Measurements from ENCODE around the gene LUZP2.

The LUZP2 gene

DNA sequence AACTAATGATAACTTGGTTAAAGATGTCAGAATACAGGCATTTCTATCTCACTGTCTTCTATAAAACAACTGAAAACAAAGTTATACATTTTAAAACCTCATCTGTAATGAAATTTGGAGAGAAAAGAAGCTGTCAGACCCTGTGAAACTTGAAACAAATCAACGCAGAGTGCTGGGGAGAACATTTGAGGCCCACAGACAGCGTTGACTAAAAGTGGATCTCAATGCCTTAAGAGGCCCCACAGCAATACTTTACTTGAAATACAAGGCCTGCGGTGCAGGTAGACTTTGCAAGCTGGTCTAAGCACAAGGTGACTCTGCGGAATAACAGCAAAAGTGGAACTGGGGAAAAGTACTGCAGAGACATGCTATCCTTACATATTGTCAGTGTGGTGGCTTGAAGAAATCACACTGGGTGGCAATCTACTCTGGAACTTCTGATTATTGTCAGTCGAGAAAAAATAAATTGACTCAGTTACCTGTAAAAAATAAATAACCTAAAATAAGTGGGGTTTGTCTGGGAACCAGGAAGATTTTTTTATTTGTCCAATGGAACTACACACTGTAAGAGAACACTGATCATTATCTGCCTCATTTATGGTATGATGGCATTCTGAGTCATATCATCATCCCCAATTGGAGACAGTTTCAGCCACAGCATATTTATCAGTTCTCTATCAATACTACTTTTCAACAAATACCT, 138.9 kb downstream of the LUZP2 start:
- peak; percentile 74 for DNase-seq (ENCODE audit: low read depth)

DNA sequence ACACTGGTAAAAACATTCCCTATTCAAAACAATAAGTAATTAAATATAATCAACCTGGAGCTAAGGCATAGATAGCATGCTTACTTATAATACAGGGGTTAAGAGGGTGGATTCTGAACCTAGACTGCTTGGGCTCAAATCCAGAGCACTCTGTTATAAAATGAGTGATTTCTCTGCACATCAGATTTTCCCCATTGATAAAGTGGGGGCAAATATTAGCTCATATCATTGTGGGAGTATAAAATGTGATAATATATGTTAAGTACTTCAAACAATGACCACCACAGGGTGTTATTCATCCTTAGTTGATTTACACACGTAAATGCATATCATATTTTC, 139.4 kb downstream of the LUZP2 start:
- no peak for DNase-seq (ENCODE audit: low read depth)

DNA sequence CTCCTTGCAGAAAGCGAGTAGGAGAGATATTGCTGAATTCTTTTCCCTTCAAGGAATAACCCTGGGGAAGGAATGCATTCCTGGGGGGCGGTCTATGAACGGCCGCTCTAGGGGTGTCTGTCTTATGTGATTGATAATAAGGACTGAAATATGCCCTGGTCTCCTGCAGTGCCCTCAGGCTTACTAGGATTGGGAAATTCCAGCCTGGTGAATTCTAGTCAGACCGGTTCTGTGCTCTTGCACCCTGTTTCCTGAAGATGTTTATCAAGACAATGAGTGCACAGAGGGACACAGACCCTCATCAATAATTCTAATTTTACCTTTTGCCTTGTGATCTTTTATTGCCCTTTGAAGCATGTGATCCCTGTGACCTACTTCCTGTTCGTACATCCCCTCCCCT, 140.7 kb downstream of the LUZP2 start:
- no peak for DNase-seq (ENCODE audit: low read depth)

DNA sequence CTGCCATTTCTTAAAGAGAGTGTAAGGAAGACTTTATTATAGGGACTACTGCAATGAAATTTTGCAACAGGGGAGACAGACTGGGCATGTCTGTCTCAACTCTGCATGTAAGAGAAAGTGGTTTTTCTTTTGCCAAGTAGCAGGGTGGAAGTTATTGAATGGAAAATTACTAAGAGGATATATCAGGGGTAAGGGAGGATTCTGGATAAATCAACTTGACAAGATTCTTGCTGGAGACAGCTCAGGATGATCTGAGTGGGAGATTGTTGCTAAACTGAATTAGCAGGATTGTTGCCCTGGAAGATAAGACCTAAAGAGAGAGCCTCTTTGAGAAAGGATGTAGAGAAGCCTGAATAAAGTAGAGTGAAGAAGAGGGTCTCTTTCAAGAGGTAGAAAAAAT, 145.8 kb downstream of the LUZP2 start:
- DNase-seq (ENCODE audit: low read depth): no peak

DNA sequence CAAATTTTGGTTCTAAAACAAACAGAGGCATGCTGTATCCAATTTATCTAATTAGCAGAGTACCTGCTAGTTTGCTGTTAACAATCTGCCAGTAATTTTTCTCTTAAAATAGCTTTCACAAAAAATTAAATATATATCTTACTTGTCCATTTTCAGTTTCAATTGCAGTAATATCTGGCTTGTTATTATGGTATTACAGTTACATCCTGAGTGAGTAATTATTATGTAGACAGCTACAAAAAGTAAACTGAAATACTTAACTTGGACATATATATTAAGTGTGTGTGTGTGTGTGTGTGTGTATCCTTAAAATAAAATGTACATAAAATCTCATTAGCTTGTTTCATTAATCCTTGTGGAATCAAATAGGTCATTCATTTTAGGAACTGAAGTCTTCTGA, 148.7 kb downstream of the LUZP2 start:
- DNase-seq (ENCODE audit: low read depth): no peak

DNA sequence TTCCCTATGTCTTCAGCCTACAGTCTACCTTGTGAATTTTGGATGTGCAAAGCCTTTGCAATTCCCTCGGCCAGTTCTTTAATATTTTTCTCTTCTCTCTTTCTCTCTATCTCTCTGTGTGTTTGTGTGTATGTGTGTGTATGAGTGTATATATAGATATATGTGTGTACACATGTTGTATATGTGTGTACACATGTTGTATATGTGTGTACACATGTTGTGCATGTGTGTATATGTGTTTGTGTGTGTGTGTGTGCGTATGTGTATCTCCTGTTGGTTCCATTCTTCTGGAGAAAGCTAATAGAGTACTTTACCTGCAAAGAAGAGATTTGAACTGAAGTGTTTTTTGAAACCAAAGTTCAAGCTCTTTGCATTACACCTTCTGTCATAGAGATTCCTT, 155.0 kb downstream of the LUZP2 start:
- DNase-seq (ENCODE audit: low read depth): no peak

DNA sequence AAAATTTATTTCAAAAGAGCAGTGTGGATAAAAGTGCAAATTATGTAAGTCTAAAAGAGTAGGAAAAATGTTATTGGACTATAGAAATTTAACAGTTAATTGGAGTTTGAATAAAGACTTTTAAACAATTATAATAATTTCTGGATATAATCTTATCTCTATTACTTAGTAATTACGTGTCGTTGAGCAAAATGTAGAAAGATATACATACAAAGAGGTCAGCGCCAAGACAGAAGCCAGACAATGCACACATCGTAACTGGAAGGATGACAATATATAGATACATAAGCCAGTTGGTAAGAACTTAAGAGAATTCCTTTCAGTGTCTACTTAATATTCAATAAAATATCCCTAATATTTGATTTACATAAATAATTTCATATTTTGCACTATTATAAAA, 157.0 kb downstream of the LUZP2 start:
- DNase-seq (ENCODE audit: low read depth): no peak

DNA sequence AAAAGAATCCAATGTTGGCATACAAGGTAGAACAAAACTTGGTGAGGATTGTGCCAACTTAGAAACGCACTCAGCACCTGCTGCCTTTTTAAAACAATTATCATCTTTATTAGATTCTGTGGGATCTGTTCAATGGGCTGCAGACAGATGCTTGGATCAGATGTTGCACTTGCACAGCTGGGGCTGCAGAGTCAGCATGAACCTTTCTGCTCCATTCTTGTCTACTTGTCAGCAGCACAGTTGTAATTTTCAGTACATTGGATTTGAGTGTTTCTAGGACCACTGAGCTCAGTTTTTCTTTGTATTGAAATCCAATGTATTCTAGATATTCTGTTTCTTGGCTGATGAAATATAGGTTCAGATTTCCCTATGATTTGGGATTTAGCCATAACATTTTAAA, 164.5 kb downstream of the LUZP2 start:
- no peak for DNase-seq (ENCODE audit: low read depth)

DNA sequence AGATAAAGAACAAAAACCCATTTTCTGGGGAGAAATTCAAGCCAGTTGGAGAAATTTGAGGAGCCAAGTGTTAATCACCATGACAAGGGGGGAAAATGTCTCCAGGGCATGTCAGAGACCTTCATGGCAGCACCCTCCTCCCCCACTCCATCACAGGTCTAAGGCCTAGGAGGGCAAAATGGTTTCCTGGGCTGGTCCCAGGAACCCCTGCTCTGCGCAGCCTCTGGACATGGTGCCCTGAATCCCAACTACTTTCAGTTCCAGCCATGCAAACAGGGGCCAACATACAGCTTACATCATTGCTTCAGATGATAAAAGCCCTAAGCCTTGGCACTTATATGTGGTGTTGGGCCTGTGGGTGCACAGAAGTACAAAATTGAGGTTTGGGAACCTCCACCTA, 167.5 kb downstream of the LUZP2 start:
- DNase-seq (ENCODE audit: low read depth): no peak

DNA sequence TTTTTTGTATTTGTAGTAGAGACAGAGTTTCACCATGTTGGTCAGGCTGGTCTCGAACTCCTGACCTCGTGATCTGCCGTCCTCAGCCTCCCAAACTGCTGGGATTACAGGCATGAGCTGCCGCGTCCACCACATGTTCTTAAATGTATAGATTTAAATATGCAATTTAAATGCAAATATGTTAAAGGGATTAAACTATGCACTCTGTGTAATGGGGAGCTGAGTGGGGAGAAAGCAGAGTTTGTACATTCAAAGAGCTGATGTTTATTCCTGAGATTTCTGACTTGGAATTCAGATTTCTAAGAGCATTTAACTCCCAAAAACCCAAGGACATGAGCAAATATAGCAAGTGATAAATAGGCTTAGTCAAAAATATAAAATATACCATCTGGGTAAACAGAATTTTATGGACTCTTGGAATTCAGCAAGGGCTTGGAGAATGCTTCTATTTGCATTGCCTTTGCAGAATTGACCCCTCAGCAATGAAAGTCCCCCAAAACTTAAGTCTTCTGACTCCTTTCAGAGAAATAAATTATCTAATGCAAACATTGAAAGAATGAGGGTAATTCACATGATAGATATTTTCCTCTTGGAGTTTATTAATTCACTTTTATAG, 170.6 kb downstream of the LUZP2 start:
- DNase-seq (ENCODE audit: low read depth): no peak

DNA sequence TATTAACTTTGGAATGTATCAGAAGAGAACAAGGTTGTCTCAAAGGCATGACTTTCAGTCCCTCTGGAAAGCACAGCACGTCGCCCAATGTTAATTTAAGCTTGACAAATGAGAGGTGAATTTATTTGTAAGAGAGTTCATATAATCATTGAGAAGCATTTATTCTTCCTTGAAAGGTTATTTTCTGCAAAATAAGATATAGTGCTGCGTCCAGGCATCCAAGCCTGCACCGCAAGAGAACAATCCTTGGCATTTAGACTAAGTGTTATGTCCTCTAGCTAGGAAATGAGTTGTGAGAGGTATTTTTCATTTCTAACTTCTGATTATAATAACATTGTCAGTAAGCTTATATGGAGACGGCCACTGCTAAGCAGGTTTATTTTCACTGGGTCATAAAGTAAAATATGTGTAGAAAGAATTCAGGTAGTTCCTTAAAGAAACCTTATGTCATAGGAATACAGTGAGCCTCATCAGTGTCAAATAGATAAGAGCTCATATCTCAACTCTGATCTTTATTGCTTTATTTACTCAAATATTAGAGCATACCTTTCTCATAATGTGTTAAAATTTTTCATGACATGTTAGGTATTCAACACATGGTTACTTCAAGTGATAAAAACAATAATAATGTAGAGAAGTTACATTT, 182.0 kb downstream of the LUZP2 start:
- no peak for DNase-seq (ENCODE audit: low read depth)

DNA sequence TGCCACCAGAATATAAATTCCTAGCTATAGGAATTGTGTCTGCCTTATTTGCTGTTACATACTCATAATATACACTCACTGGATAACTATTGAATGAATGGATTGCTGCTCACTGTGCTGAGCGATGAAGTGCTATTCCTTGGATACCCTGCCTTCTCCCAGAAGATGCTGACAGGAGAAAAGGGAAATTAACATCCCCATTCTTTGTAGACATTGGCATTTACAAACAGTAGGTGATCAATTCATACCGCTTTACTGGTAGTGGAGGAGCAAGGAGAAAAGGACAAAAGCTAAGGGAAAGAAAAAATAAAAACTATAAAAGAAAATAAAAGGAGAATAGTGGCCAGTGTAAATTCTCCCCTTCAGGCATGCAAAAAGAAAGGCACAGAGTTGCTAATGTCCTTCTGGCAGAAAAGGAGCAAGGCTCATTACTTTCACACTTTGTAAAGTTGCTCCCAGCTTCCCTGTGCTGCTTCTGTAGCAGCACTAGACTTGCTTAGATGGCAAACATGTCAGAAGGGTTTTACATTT, 183.0 kb downstream of the LUZP2 start:
- DNase-seq (ENCODE audit: low read depth): peak; percentile 57

DNA sequence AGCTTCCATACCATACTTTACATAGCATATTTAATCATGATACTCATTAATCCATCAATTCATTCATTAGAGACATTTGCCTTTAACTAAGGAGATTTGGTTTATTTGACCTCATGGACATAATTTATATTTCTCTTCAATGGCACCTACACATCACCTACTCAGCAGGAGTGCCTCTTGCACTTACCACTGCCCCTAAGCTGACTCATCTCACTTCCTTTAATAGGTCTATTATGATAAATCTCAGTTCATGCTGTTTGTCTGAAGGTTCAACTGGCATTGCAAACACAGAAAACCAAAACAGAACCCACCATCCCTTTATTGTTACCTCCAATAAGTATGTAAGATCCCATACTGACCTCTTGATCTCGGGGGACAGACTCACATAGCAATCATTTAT, 186.7 kb downstream of the LUZP2 start:
- peak; percentile 37 for DNase-seq (ENCODE audit: low read depth)

DNA sequence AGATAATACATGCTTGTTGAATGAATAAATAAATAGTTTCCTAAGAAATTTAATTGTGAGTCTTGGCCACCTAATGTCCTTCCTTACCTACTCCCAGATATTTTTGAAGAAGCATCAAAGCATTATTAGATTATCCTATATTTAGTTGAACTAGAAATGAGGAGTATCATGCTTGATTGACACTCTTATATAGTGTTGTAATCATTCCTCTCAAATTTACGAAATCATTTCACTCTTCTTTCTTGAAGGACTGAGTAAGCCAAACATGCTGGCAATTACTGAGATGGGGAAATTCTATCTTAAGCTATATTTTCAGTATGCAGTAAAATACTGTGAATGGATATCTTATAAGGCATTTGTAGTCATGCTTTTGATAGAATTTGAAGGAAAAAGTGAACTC, 189.0 kb downstream of the LUZP2 start:
- DNase-seq (ENCODE audit: low read depth): no peak

DNA sequence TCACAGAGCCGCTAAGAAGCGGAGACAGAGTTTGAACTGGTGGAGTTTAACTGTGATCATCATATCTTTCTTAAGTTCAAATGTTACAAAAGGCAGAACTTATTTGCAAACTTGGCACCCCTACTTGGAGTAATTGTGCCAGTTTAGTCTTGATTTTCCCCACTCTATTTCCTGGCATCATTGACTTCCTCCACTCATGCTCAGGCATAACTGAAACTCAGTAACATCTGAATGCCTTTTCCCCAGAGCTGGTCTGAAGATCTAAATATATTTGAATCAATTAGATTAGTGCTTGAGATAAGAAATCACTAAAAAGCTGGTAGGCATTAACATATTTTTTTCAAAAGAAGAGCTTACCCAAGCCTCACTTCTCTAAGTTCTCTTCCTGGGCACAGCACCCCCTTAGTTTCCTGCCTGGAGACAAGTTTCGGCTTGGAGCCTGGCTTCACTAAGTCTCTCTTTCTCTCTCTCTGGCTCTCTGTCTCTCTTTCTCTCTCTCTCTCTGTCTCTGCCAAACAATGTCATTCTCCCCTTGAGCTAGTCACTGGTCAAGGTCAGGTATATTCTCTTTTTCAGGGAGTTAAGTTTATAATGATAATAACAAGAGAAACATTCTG, 190.8 kb downstream of the LUZP2 start:
- DNase-seq (ENCODE audit: low read depth): no peak

DNA sequence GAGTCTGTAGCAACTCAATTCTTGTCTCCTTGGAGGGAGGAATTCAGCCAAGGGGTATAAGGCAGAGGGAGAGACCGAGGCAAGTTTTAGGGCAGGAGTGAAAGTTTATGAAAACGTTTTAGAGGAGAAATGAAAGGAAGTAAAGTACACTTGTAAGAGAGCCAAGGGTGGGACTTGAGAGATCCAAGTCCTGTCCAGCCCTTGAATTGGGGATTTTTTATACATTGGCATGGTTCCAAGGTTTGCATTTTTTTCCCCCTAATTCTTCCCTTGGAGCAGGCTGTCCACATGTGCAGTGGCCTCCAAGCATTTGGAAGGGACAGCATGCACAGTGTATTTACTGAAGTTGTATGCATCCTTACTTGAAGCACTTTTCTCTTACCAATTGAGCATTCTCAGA, 192.1 kb downstream of the LUZP2 start:
- no peak for DNase-seq (ENCODE audit: low read depth)

DNA sequence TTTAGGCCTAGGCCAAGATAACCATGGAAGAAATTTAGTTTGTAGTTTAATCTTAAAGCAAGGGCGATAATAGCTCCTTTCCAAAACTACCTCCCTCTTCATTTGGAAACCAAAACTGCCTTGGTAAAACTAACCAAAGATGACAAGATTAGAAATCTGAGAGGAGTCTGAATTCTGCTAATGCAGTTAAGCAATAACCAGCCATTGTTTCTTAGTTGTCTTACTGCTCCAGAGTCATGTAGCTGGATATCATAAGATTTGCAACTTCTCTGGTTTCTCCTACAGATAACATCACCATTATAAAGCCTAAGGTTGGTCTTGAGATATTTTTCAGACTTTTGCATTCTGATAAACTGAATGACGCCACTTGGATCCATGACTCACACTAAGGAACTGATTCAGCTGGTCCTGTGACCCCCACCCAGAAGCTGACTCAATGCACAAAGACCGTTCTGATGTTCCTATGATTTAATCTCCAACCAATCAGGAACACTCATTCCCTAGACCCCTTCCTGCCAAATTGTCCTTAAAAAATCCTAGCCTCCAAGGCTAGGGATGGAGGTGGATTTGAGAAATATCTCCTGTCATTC, 200.8 kb downstream of the LUZP2 start:
- peak; percentile 85 for DNase-seq (ENCODE audit: low read depth)

DNA sequence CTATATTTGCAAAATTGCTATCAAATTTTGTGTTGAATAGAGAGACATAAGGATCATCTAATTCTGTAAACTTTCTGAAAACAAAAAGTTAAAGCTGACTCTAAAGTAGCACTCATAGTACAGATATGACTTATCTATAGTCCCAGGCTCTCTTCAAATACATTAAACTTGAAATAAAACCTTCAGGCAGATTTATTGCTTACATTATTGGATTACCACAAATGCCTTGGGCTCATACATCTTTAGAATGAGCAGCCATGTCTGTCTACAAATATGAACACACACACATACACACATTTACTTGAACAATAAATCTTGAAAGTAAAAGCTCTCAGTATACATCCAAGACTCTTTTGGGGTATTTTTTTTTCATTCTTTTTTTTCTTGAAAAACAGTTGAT, 207.9 kb downstream of the LUZP2 start:
- no peak for DNase-seq (ENCODE audit: low read depth)

DNA sequence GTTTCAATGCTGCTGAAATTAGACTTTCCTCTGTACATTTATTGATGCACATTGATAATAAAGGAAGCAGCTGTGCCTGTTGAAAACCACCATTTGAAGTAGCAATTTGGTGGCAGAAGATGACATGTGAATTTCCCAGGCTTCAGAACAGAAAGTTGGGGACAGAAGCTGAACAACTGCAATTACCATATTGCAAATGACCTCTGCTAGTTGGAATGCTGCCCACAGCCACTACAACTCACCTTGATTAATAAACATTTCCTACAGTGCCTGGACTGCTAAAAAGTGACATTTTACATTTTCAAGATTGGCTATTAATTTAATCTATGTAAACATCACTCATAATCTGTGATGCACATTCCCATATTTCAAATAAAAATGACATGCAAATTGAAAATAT, 208.6 kb downstream of the LUZP2 start:
- no peak for DNase-seq (ENCODE audit: low read depth)

DNA sequence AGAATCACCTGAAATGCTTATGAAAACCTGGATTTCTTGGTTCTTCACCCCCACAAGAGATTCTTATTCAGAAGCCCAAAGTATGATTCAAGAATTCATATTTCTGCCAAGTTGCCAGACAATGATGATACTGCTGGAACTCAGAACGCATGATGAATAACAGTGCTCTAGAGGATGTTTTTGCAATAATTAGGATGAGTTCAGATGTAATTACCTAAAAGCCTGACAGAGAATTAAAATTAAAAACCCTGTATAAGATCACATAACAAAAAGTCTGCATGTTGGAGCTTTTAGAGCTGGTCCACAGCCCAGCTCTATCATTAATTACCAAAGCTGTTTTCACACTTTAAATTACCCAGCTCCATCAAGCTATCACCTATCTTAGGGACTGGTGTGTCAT, 211.8 kb downstream of the LUZP2 start:
- no peak for DNase-seq (ENCODE audit: low read depth)

DNA sequence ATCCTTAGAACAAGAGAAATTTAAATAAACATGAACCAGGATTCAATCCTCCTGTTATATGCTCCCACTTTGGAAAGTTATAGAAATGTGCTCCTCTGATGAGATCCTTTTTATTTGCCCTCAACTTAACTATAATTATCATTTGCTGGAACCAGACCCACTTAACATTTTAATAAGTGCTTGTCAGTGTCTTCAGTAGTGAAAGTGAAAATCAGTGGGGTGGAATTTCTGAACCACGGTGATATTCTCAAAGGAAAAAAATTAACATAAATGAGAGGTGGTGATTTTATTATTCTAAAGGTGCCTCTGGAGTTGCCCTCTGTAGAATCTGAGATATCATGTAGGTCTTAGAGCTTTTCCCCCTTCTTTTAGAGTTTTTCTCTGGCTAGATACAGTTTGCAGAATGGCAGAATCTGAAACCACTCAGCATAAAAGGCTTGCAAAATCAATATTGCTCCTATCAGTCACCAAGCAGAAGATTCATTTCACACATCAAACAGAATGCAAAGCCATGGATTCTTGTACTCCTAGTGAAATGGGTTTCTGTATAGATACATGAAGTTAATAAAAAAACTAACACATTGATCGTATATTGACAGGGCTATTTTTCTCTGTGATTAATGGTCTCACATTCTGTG, 213.2 kb downstream of the LUZP2 start:
- DNase-seq (ENCODE audit: low read depth): no peak

DNA sequence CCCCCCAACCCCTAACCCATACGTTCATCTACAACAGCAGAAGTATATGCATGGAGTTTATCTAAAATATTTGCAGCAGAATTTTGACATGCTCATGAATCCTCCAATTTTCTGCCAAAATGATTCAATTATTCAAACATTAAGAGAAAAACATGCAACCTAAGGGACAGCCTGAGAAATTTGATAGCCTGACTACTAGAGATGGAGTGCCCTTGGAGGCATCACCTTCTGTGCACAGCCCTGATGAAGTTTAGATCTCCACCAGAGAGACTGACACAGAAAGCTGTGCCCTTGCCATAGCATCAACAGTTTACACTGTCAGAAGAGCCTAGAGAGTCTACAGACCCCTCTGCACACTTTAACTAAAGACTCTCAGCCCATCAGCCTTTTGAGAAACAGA, 217.7 kb downstream of the LUZP2 start:
- DNase-seq (ENCODE audit: low read depth): no peak

Measured in ELR (cell line).